CD4-positive, alpha-beta T cell treated with Interleukin-1 beta for 1 hour (primary cell): ENCODE measurements around the gene TERT.

Experiments
- DNase-seq, 2 donors: peaks; one replicate each; pipeline ENCODE4 v3.0.0-alpha.2; 2020 to 2022

Gene TERT

GRCh38 chr5:1317921-1318565 is 23.2 kb upstream of the TERT start:
- no peak for DNase-seq

GRCh38 chr5:1316588-1317340 is 21.9 kb upstream of the TERT start:
- DNase-seq: no peak

GRCh38 chr5:1315709-1316587 is 21.1 kb upstream of the TERT start:
- peak; percentile 56 to 69 for DNase-seq

- DNase-seq: no peak
Observed at GRCh38 chr5:1315018-1315708, 20.3 kb upstream of the TERT start.

- DNase-seq: no peak
Observed at GRCh38 chr5:1314564-1314982, 19.7 kb upstream of the TERT start.

- peak; percentile 41 to 54 for DNase-seq
Observed at GRCh38 chr5:1312993-1313833, 18.3 kb upstream of the TERT start.

- peak; percentile 44 for DNase-seq
Observed at GRCh38 chr5:1312206-1312605, 17.3 kb upstream of the TERT start.

- DNase-seq: no peak
Observed at GRCh38 chr5:1311439-1312055, 16.7 kb upstream of the TERT start.

- no peak for DNase-seq
Observed at GRCh38 chr5:1310118-1310517, 15.2 kb upstream of the TERT start.

GRCh38 chr5:1304033-1304432 is 9.2 kb upstream of the TERT start:
- no peak for DNase-seq

- DNase-seq: no peak
Observed at GRCh38 chr5:1302258-1302657, 7.4 kb upstream of the TERT start.

GRCh38 chr5:1300581-1301083 is 5.8 kb upstream of the TERT start:
- no peak for DNase-seq

- DNase-seq: no peak
Observed at GRCh38 chr5:1299961-1300360, 5.1 kb upstream of the TERT start.

- DNase-seq: no peak
Observed at GRCh38 chr5:1299511-1299850, 4.6 kb upstream of the TERT start.

- DNase-seq: no peak
Observed at GRCh38 chr5:1298723-1299510, 4.0 kb upstream of the TERT start.

- DNase-seq: no peak
Observed at GRCh38 chr5:1298067-1298551, 3.2 kb upstream of the TERT start.

- DNase-seq: no peak
Observed at GRCh38 chr5:1297243-1297642, 2.4 kb upstream of the TERT start.

- no peak for DNase-seq
Observed at GRCh38 chr5:1295650-1296037, 776 bp upstream of the TERT start.

GRCh38 chr5:1294206-1294834 is 548 bp downstream of the TERT start:
- no peak for DNase-seq
